ENCODE measurements around the gene PALLD.

- TF ChIP-seq TAF1 (IDR thresholded peaks at IDR 0.05; ENCODE audit: low read depth), result no peak
- TF ChIP-seq EZH2 (IDR thresholded peaks at IDR 0.05; ENCODE audit: borderline replicate concordance, insufficient read depth, low read length, poor library complexity, severe bottlenecking), result no peak
- TF ChIP-seq SMC3 (conservative IDR thresholded peaks at IDR 0.05; ENCODE audit: poor library complexity), result no peak
- no peak for TF ChIP-seq CTCF (IDR thresholded peaks at IDR 0.05; ENCODE audit: poor library complexity, severe bottlenecking)
These were observed 125.1 kb downstream of the PALLD start for GRCh38 chr4:168621806-168622589.
